Measurements from ENCODE around the gene STEAP1B.
"Not testable (repeated sequence)": the region's sequence is repeated elsewhere in the genome, so short reads cannot be mapped to it uniquely, and the experiment has no call there.

The STEAP1B gene

DNA sequence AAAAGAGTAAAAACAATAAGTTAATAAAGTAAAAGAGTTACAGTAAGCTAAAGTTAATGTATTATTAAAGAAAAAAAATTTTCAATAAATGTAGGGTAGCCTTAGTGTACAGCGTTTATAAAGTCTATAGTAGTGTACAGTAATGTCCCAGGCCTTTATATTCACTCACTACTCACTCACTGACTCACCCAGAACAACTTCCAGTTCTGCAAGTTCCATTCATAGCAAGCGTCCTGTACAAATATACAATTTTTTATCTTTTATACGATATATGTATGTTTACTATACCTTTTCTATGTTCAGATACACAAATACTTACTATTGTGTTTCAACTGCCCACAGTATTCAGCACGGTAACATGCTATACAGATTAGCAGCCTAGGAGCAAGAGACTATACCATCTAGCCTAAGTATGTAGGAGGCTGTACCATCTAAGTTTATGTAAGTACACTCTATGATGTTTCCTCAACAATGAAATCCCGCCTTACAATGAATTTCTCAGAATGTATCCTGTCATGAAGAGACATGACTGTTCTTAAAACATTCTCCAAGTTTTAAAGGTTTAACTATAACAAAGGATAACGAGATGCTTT, 3.6 kb downstream of the STEAP1B start:
- DNase-seq, result not testable (repeated sequence)

DNA sequence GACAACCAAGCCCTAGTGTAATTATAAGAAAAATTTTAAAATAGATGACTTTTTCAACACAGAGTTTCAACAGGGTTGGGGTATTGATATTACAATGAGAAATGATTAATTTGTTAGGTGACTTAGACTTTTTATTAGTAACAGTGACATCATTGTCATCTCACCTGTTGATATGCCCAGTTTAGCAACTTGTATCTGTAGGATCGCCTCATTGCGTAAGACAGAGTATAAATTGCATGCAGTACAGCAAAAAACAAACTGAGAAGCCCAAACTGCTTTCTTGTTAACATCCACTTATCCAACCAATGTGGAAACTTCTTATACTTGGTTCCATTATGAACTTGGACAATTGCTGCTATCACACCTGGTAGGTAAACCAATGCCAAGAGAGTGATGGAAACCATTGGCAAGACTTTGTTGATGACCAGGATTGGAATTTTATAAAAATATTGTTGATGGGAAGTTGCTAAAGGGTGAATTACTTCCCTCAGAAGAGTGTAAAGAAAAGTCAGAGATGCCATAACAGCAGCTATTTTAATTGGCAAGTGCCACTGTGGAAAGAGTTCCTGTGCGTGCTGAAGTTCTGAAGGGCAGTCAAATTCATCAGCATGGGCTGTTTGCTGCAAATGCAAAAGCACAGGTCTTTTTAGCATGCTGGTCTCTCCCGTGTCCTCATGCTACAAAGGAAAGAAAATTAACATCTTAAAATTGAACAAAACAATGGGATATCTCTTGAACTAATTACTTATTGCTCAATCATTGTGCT, 6.6 kb downstream of the STEAP1B start:
- not testable (repeated sequence) for DNase-seq

DNA sequence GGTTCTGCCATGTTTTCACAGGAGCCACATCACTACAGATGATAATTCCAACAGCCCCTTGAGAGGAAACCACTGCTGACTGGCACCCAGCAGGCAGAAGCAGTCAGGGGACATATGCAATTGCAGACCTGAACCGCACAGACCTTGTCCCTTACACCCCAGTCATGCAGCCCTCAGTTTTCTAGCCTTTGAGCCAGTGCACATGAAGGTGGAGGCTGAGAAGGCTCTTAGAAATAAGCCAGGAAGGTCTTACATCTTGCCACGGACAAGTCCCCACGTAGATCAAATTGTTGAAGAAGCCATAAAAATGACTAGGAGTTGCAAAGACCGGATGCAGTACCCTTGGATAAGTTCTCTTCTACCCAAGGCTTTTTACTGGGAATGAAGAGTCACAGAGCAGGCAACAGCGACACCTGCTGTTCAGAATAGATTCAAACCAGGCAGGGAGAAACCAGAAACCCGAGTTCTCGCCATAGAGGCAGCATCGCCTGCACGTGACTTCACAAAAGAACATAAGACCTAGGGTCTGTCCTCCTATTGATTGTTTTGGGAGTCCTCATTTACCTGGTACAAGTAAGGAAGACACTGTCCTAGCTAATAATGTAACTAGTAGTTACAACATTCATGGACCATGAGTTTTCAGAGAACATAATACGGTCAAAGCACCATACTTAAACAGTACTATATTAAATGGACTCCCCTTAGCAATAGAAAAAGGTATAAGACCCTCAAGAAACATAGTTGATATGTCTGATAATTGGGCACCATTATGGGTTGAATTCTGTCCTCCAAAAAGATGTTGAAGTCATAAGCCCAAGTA, 11.1 kb downstream of the STEAP1B start:
- peak; percentile 58 to 88 for DNase-seq

DNA sequence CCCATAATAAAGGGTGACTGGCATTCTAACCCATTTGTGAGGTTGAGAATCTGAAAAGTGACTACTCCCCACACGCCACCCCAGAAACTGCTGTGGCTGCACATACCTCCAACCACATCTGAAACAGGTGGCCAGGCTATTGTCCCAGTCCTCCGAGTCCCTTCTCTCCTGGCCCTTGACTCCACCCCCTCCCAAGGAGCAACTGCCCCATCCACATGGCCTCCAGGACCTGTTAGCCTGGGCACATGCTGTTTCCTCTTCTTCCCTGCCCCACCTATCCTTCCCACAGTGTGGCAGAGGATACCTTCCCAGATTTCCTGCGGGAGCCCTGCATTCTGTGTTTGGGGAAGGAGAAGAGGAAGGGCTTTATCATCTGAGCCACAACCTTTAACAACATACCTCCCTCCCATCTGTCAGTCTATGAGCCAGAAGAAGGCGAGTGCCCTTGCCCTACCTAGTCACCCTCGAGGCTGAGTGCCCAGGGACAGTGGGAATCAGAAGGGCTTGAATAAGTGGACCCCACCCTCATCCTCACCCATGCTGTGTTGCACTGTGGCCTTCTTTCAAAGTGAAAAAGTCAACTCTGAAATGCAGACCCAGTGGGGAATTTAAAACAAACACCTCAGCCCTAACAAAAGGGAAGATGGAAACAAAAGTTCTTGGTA, 11.9 kb downstream of the STEAP1B start:
- no peak for DNase-seq

DNA sequence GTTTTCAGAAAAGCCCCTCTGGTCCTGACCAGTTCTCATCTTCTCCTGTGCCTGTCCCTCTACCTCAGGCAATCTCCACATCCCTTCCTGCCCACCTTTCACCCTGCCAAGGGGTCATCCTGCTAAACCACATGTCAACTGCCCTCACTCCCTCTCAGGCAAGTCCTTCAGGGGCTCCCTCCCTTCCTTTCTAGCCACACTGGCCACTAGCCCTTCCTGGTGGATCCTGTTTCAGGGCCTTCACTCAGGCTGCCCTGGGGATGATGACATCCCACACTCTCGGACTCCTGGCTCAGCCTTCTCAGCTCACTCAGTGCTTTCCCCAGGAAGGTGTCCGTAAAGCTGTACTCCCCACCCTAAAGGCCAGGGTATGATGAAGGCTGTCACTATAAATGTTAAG, 13.4 kb downstream of the STEAP1B start:
- DNase-seq, result no peak

DNA sequence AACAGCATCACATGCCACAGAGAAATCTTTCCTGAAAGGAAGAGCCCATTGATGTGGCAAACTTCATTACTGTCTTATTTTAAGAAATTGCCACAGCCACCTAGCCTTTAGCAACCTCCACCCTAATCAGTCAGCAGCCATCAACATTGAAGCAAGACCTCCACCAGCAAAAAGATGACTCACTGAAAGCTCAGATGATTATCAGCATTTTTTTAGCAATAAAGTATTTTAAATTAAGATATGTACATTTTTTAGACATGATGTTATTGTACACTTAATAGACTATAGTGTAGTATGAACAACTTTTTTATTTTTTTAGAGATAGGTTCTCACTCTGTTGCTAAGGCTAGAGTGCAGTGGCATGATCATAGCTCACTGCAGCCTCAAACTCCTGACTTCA, 14.8 kb downstream of the STEAP1B start:
- DNase-seq, result no peak

DNA sequence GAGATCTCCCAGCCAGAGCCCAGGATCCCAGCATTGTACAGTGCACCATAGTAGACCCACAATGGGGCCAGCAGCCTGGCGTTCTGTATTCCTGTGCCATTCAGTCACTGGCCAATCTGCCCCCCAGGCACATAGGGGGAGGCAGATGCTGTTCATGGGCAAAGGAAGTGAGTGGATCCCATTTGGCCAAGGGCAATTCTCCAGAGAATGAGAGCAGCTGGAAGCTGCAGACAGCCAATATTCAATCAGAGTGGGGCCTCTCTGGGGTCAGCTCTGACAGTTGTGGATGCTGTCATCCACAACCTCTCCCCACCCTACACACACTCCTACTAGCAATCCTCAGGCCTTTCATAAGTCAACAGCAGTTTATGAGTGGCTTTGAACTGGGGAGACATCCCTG, 17.5 kb downstream of the STEAP1B start:
- DNase-seq, result no peak

DNA sequence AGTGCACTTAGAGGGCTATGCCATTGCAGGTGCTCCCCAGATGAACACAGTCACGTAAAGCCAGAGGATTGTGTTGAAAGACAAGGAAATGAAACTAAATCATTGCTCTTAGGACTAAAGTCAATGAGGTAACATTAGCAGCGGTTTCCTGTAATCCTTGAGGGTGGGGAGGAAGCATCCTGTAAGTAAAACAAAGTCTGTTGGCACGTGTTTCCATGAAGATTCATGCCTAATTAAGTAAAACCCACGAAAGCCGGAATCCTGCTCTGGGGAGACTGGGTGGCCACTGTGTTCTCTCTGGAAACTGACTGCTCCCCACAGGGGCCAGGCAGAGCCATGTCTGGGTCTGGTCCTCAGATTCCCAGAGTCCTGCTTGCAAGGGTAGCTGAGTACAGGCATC, 18.3 kb downstream of the STEAP1B start:
- no peak for DNase-seq

DNA sequence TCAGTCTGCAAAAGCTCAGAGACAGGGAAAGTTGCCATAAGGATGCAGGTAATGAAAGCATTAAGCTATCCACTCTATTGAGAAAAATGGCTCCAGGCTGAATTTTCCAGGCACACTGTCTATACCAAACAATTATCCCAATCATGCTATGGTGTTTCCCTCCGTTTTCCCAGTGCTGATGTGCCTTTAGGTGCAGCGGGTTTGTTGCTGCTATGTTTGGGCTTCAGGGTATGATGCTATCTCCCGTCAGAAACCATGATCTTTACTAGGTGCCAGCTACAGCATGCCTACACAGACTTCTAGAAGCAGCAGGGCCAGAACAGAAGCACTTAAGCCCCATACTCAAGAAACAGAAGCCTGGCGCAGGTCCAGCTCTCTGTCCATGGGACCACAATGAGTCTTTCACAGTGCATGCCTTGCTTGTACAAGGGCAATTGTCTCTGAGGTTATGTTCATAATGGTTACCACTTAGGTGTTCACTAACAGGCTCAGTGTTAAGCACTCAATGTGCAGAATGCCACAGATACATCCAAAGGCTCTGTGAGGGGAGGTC, 19.4 kb downstream of the STEAP1B start:
- DNase-seq, result no peak

DNA sequence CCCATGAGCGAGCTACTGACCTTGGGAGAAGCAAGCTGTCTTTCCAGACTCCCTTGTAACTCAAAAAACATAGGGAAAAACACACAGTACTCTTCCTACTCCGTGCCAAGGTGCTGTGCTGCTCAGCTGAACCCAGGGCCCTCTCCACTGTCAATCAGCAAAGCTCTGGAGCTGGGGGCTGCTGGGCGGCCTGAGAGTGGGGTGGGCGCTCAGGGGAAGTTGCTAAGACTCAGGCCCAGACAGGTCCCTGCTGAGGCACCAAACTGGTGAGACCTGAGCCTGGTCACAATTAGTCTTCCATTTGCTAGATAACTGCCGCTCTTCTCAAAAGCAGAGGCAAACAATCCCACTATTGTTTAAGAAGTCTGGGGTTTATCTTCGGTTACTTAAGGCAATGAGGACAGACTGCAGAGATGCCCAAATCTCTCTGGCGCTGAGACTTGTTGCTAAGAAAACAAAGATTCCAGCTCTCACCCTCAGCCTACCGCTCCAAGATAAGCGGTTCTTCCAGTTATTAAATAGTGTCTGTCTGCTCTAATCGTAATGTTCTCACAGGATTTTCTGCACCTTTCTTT, 22.0 kb downstream of the STEAP1B start:
- DNase-seq, result peak; percentile 34 to 54

DNA sequence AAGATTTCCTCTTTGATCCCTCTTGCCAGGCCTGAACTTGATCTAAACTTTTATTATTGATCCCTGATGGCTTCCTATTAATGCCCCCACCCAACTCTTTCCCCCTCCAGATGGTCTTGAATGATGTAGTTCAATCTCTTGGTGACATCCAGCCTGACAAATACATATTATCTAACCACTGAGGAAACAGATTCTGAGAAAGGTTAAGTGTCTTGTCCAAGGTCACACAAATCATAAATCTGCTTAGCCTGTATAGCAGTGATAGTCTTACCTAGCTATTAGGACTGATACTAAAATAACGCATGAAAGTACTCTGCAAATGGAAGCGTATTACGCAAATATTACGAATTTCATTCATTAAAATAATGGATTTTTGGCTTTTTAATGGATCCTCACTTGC, 22.7 kb downstream of the STEAP1B start:
- no peak for DNase-seq

DNA sequence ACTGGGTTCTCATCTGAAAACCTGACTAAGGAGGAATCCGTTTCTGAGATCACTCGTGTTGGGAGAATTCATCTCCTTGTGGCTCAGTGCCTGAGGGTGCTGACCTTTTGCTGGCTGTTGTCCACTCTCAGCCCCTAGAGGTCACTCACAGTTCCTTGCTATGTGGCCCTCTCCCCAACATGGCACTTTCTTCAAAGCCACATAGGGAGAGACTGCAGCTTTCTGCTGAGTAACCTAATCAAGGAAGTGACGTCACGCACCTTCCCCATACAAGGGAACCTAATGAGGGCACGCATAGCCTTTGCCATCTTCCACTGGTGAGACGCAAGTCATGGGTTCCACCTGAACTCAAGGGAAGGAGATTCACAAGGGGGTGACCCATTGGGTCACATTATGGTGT, 23.2 kb downstream of the STEAP1B start:
- DNase-seq, result no peak

DNA sequence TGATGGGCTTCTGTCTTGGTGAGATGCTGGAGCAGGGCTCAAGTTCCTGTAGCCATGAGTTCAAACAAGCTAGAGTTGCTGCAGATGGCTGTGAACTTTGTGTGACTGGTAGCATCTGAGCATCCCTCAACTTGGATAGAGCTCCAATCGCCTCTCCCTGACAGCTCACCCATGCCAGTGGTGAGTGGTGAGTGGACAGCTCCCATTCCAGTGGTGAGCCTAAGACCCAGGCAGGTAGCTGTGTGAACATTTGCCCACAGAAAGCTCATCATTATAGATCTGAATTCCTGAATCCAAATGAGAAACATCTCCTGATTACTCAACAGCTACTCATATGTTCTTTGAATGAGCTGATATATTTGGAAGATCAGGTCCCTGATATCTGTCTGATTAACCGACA, 25.3 kb downstream of the STEAP1B start:
- DNase-seq, result no peak

DNA sequence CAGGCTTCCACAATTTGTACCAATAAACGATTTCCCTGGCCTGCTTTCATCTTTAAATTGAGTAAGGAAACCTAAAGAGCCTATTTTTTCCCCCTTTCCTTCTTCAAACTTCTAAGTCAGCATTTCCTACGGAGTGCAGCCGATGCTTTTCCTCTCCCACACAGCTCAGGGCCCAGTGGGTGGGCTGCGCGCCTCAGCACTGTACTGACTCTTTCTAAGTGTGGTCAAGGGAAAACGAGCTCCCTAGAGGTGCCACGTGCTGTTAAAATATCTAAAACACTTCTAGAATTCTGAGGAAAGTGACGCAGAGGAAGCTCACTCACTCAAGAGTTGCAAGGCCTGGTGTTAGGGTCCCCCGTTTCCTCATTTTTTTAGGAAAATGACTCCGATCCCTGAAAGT, 29.0 kb downstream of the STEAP1B start:
- DNase-seq, result no peak

DNA sequence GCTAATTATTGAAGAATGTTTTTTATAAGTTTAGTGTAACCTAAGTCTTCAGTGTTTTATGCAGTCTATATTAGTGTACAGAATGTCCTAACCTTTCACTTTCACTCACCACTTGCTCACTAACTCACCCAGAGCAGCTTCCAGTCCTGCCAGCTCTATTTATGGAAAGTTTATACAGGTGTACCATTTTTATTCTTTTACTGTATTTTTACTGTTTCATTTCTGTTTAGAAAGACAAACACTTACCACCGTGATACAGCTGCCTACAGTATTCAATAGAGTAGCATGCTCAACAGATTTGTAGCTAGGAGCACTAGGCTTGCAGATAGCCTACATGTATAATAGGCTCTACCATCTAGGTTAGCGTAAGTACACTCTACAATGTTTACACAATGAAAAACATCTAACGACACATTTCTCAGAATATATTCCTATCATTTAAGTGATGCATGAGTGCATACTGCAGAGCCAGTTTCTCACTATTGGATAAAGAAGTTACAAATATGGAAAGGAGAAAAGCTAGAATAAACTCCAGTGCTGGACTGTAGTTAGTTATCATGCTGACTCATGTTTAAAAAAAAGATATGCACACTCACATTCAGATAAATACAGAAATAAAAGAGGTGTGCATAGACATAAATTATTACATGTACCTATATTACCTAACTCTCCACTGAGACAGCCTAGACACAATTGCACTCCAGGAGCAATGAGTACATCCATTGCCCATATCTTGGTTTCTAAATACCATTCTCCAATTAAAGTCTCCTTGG, 30.4 kb downstream of the STEAP1B start:
- DNase-seq, result no peak

DNA sequence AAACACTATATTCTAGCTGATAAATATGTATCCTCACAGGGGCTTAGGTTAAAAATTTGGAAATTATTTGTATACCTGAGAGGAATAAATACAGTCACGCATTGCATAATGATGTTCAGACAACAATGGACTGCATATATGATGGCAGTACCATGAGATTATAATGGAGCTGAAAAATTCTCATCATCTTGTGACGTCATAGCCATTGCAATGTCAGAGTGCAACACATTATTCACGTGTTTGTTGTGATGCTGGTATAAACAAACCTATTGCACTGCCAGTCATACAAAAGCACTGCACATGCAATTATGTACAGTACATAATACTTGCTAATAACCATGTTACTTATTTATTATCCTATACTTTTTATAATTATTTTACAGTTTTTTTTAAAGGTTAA, 31.4 kb downstream of the STEAP1B start:
- no peak for DNase-seq

DNA sequence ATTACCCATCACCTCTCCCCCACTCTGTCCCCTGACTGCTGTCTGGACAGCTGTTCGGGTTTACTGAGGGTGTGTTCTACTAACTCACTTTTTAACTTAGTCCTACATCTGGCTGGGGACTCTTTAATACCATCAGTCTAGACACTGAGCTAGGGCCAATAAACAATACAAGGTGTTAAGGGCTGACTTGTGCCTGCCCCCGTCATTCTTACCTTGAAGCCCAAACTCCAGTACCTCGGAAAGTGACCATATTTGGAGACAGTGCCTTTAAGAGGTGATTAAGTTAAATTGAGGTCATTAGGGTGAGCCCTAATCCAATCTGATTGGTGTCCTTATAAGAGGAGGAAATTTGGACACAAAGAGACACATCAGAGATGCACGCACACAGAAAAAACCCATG, 35.7 kb downstream of the STEAP1B start:
- DNase-seq, result no peak

DNA sequence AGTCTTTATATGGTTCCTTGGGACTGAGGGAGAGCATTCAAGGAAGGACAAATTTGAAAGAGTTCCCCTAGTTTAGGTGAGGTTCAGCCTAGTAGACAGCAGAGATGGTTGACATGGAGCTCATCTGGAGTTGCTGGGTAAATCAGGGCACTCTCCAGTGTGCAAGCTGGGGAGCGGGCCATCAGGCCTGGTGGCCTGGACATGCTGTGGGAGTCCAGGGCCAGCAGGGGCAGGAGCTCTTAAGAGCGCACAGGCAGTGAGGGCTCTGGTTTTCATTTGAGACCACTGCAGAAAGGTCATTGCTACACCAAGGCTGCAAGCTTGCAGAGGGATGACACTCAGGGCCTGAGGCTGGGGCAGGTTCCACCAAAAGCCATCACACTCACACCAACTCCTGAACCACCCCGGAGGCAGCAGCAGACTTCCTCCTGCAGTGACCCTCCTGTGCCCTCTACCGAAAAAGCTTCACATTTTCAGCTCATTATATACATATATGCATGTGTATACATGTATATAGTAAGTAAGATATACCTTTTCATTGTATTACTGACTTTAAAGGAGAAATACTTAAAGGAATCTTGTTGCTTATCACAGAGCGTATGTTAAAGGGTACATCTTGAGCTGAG, 39.5 kb downstream of the STEAP1B start:
- no peak for DNase-seq

DNA sequence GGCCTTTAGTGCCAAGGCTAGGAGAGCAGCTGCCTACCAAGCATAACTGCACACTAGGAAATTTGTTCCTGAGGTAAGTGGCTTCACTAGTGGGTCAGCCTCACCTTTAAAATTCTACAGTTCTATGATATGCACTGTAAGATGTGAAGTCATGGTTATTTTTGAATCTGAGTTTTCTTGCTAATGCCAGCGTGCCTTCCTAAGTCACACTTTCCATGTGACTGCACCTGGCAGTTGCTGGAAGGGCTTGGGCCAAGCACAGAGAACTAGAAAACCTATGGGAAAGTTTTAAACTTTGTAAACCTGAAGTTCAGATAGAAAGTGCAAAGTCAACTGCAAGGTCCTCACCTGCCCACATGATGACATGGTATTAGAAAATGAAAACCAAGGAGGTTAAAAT, 42.5 kb downstream of the STEAP1B start:
- no peak for DNase-seq

DNA sequence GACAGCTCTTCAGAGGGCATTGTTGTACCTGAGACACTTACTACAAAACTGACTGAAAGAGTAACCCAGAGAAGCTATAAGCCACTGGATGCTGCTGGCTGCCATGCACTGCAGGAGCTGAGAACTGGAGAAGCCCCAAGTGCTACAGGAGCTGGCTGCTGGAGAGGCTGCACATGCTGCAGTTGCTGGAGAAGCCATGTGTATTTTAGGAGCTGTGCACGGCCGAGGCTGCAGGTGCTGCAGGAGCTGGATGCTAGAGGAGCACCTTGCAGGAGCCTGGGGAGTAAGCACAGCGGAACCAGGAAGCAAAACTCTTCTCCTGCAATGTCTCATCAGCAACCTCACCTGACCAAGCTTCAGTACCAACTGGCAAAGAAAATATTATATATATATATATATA, 45.5 kb downstream of the STEAP1B start:
- no peak for DNase-seq

DNA sequence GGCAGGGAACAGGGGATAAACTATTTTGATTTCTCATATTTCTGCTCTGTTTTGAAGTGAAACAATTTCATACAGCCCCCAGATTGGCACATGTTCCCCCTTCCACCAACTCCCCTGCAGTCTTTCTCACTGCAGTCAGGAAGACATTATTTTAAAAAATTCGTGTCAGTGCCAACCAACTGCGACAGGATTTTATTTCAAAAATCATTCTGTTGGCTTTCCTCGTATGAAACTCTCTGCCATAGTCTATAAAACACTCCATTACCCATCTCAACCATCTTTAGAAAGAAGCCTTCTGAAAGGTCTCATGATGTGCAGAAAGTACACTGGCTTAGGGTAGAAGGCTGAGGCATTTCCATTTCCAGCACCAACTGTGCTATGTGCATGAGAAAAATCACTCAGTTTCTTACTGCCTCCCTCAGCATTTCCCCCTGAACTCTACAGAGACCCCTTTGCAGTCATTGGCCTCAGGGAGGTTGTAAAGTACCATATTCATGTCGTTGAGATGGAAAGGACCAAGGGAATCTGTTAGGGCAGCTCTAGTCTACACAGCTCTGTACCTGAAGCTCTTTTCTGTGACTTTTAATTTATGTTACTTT, 46.9 kb downstream of the STEAP1B start:
- DNase-seq, result no peak

Measured in NCI-H526 (cell line).